Glomerular endothelial cell (primary cell): ENCODE results near the gene RPS6KC1. TPM values are rescaled to one million over a fixed set of nuclear protein-coding genes. Genes with fewer than 3 reads are reported as not detected.
"Not testable (repeated sequence)": the region's sequence is repeated elsewhere in the genome, so short reads cannot be mapped to it uniquely, and the experiment has no call there.

Source experiments
- DNase-seq: peaks from one replicate; pipeline ENCODE4 v3.0.0-alpha.2; 2011; ENCODE audit warnings: low read depth, low spot score; ENCODE audit errors: extremely low read depth
- total RNA-seq: library from RNA; depleted of rRNA; stranded (reverse); fragments of >200 nt; gene quantifications from 2 replicates; pipeline ENCODE4 v1.2.3, GENCODE V29; 2015

The RPS6KC1 gene
- total RNA-seq, 1 donor from 2014 or later = 18.4 TPM

GRCh38 chr1:213148905-213149304 lies 97.9 kb downstream of the RPS6KC1 start:
- no peak for DNase-seq

DNA sequence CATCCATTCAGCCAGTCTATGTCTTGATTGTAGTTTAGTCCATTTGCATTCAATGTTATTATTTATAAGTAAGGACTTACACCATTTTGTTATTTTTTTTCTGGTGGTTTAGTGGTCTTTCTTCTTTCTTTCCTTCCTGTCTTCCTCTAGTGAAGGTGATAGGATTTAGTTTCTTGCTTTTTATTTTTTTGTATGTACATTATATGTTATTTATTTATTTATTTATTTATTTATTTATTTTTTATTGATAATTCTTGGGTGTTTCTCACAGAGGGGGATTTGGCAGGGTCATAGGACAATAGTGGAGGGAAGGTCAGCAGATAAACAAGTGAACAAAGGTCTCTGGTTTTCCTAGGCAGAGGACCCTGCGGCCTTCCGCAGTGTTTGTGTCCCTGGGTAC lies 99.0 kb downstream of the RPS6KC1 start:
- not testable (repeated sequence) for DNase-seq

- DNase-seq = no peak
Observed at GRCh38 chr1:213154056-213154685, 103.1 kb downstream of the RPS6KC1 start.

- no peak for DNase-seq
Observed at GRCh38 chr1:213159376-213159775, 108.3 kb downstream of the RPS6KC1 start.

- DNase-seq = not testable (repeated sequence)
Observed at GRCh38 chr1:213160442-213160841, 109.4 kb downstream of the RPS6KC1 start.

- no peak for DNase-seq
Observed at GRCh38 chr1:213162338-213162737, 111.3 kb downstream of the RPS6KC1 start.

- DNase-seq = no peak
Observed at GRCh38 chr1:213162862-213163261, 111.8 kb downstream of the RPS6KC1 start.

DNA sequence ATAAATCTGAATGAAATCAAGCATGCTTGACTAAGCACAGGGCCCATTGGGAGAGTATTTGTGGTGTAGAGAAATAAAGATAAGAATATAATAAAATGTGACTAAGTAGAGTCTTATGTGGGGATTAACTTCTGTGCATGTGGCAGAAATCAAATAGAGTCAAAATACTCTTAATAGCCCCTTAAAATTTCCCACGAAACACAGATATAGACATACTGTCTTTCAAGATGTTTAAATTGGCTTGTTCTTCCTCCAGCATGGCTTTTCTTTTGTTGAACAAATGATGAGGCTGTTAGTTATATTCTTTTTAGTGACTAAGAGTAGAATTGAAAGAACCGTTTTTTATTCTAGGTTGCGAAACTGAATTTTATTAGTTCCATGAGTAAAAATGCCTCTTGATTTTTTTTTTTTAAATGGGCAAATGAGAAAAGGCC lies 112.3 kb downstream of the RPS6KC1 start:
- no peak for DNase-seq

DNA sequence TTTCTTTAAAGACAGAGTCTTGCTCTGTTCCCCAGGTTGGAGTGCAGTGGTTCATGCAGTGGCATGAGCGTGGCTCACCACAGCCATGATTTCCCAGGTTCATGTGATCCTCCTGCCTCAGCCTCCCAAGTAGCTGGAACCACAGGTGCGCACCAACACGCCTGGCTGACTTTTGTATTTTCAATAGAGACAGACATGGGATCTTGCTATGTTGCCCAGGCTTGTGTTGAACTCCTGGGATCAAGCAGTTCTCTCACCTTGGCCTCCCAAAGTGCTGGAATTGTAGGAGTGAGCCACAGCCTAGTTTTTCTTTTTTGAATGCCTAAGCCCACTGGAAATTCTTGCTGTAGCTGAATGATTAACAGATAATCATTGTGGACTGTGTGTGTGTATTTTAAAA lies 113.5 kb downstream of the RPS6KC1 start:
- DNase-seq = no peak

DNA sequence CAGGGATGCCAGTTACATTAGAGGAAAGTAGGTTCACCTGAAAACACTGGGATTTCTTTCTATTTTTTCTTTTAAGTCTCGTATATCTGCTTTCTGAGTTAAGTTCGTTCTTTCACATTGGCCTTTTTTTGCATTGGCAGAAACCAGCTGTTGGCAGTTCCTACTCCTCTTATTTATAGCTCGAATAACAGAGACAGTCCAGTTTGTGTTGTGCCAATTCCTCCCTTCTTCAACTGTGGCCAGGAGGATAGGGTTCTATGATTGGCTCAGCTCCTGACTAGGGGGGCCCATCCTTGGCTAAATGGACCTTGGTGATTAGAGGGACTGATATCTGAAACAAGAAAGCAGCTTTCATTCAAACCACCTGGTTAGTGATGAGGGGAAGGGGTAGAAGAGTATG lies 115.8 kb downstream of the RPS6KC1 start:
- no peak for DNase-seq

DNA sequence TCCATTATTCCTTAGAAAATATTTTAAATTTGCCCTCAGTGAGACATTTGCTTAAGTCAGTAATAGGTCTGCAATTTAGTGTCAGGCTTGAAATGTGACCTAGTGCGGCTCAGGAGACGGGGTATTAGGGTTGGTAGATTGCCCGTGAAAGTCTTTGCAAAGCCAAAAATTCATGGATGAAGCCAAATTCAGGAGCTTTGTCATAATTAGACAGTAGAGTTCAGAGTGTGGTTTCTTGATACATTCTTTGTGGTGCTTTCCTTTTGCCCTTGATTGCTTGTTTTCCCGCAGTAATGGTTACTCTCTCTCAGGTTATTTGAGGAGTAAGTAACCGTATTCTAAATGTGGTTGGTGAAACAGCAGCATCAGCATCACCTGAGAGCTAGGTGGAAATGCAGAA lies 120.7 kb downstream of the RPS6KC1 start:
- DNase-seq = no peak

DNA sequence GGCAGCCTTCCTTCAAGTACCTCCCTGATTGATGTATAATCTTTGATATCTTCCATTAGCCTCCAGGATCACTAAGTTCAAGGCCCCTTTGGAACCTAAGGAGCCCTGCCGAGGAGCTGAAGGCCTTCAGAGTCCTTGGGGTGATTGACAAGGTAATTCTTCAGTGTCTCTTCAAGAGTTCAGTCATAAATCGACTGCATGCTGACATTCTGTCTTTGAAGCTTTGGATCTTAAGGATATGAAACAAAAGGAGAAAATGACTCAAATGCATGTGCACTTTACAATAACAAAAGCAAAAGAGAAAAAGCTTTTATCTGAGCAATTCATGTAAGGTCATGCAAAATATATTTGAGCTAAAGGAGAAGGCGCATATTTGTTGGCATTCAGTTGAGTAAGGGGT lies 125.3 kb downstream of the RPS6KC1 start:
- no peak for DNase-seq

DNA sequence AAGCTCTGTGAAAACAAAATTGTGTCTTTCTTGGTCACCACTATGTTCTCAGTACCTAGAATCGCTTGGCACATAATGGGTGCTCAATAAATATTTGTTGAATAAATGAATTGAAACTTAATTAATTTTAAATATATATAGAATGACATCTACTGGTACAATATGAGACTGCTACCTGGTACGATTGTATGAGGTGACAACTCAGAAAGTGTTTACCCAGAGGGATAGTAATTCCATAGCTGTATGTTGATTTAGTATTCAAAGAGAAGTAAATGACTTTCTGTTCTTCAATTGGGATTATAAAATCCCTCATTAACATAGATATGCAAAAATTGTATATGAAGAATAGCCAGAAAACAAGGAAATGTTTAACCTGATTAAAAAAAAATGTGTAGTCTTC lies 128.7 kb downstream of the RPS6KC1 start:
- DNase-seq = no peak

DNA sequence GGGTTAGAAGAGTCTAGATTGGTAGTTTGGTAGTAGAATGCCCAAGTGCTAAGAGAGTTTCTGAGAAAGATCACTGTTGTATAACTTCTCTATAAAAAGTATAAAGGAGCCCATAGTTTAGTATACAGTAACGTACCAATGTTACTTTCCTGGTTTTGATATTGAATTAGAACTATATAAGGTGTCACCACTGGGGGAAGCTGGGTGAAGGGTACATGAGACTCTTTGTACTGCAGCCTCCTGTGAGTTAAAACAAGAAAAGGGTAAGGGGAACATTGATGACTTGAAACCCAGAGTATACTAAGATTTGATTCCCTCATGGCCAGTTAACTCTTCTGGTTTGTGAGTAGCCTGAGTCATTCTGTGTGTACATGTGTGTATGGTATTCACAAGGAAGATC lies 129.8 kb downstream of the RPS6KC1 start:
- DNase-seq = no peak

DNA sequence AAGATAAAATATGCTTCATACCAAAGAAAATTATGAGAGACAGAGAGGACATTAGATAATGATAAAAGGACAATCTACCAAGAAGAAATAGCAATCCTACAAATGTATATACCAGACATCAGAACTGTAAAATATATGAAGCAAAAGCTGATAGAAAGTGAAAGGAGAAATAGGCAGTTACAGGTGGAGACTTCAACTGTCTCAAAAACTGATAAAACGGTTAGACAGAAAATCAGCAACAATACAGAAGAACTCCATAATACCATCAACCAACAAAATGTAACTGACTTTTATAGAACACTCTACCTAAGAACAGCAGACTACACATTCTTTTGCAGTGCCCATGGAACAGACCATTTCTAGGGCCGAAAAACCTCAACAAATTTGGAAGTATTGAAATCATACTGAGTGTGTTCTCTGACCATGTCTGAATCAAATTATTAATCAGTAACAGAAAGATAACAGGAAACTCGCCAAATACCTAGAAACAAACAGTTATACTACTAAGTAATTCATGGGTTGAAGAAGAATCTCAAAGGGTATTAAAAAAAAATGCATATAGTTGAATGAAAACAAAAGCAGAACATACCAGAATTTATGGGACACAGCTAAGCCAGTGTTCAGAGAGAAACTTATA lies 132.1 kb downstream of the RPS6KC1 start:
- DNase-seq = no peak

DNA sequence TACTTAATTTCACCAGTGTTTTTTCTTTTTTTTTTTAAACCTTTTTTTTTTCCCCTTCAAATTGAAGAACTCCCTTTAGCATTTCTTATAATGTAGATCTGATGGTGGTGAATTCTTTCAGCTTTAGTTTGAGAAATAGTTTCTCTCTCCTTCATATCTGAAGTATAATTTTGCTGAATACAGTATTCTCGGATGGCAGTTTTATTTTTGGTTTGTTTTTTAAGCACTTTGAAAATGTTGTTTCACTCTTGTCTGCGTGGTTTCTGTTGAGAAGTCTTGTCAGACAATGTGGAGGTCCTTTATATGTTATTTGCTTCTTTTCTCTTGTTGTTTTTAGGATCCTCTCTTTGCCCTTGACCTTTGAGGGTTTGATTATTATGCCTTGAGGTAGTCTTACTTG lies 135.1 kb downstream of the RPS6KC1 start:
- no peak for DNase-seq

GRCh38 chr1:213192026-213192425 lies 141.0 kb downstream of the RPS6KC1 start:
- DNase-seq = no peak

DNA sequence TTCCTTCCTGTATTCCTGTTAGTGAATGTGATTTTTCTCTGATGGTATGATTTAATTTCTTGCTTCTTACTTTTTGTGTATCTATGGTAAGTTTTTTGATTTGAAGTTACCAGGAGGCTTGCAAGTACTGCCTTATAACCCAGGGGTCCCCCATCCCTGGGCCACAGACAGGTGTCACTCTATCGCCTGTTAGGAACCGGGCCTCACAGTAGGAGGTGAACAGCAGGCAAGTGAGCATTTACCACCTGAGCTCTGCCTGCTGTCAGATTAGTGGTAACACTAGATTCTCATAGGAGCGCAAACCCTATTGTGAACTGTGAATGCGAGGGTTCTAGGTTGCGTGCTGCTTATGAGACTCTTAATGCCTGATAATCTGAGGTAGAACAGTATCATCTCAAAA lies 143.3 kb downstream of the RPS6KC1 start:
- DNase-seq = no peak

DNA sequence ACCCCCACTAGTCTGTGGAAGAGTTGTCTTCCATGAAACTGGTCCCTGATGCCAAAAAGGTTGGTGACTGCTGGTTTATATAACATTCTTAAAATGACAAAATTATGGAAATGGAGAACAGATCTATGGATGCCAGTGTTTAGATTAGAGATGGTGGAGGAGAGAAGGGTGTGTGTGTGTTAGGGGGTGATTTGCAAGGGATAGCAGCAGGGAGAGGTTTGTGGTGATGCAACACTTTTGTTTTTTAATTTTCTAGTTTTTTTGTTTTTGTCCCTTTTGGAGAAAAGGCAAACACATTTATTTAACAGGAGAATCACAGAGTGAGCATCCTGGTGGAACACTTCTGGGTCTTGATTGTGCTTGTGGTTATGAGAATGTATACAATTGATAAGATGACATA lies 143.8 kb downstream of the RPS6KC1 start:
- no peak for DNase-seq

DNA sequence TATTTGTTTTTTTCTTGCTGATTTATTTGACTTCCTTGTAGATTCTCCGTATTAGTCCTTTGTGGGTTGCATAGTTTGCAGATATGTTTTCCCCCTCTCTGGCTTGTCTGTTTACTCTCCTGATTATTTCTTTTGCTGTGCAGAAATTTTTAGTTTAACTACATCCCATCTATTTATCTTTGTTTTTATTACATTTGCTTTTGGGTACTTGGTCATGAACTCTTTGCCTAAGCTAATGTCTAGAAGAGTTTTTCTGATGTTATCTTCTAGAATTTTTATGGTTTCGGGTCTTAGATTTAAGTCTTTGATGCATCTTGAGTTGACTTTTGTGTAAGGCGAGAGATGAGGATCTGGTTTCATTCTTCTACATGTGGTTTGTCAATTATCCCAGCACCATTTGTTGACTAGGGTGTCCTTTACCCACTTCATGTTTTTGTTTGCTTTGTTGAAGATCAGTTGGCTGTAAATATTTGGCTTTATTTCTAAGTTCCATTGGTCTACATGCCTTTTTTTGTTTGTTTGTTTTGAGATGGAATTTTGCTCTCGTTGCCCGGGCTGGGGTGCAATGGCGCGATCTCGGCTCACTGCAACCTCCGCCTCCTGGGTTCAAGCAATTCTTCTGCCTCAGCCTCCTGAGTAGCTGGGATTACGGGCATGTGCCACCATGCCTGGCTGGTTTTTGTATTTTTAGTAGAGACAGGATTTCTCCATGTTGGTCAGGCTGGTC lies 145.4 kb downstream of the RPS6KC1 start:
- not testable (repeated sequence) for DNase-seq

DNA sequence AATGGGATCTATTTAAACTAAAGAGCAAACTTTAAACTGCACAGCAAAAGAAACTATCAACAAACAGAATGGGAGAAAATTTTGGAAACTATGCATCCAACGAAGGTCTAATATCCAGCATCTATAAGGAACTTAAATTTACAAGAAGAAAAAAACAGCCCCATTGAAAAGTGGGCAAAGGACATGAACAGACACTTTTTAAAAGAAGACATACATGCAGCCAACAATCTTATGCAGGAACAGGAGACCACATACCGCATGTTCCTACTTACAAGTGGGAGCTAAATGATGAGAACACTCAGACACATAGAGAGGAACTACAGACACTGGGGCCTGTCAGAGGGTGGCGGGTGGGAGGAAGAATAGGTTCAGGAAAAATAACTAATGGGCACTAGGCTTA lies 149.6 kb downstream of the RPS6KC1 start:
- no peak for DNase-seq
